ENCODE results near the gene PRKAR2A. TPM values are rescaled to one million over a fixed set of nuclear protein-coding genes. Genes with fewer than 3 reads are reported as not detected.

PRKAR2A gene
- polyA plus RNA-seq, 1 of the 3 experiments (the other 2 are of a cell fraction) = 5.2 TPM

- H3K9me2 ChIP-seq = no peaks in the 10 kb centered on the region
- CTCF ChIA-PET = interaction anchor here (1.2 to 4.6 kb wide), 2 partner anchors 9 to 17 kb away, joined by 3 to 29 read pairs; no protein-coding TSS in a partner anchor
- TF ChIP-seq POLR2AphosphoS5 (IDR thresholded peaks at IDR 0.05; ENCODE audit: low read depth, low read length) (no peak), RFX5 (IDR thresholded peaks at IDR 0.05; ENCODE audit: low read length) (no peak), IRF3 (IDR thresholded peaks at IDR 0.05; ENCODE audit: low read depth, low read length) (no peak), EZH2phosphoT487 (IDR thresholded peaks at IDR 0.05; ENCODE audit: borderline replicate concordance, low read depth) (no peak), TEAD4 (IDR thresholded peaks at IDR 0.05; ENCODE audit: borderline replicate concordance, insufficient read depth) (no peak), EP300 (IDR thresholded peaks at IDR 0.05; ENCODE audit: borderline replicate concordance in 1 of 2, low read depth in 1 of 2, low read length in 1 of 2) (no peak), SIN3A (IDR thresholded peaks at IDR 0.05; ENCODE audit: borderline replicate concordance, low read depth, low read length) (no peak), YY1 (IDR thresholded peaks at IDR 0.05; ENCODE audit: low read depth) (no peak), RXRA (IDR thresholded peaks at IDR 0.05; ENCODE audit: borderline replicate concordance, low read depth) (no peak), GATA2 (CRISPR knock-in tag; IDR thresholded peaks at IDR 0.05) (no peak), JUND (IDR thresholded peaks at IDR 0.05) (no peak), GABPA (IDR thresholded peaks at IDR 0.05; ENCODE audit: low read depth) (no peak), MEF2A (IDR thresholded peaks at IDR 0.05; ENCODE audit: borderline replicate concordance, low read depth) (no peak), CHD2 (IDR thresholded peaks at IDR 0.05; ENCODE audit: low read length, partially characterized antibody) (no peak), FOXJ3 (CRISPR knock-in tag; IDR thresholded peaks at IDR 0.05) (no peak), RAD21 (IDR thresholded peaks at IDR 0.05; ENCODE audit: low read length) (no peak), ELF1 (IDR thresholded peaks at IDR 0.05) (no peak), SMC3 (IDR thresholded peaks at IDR 0.05; ENCODE audit: low read depth, low read length) (no peak)
- TF ChIP-seq, protein P1, sequence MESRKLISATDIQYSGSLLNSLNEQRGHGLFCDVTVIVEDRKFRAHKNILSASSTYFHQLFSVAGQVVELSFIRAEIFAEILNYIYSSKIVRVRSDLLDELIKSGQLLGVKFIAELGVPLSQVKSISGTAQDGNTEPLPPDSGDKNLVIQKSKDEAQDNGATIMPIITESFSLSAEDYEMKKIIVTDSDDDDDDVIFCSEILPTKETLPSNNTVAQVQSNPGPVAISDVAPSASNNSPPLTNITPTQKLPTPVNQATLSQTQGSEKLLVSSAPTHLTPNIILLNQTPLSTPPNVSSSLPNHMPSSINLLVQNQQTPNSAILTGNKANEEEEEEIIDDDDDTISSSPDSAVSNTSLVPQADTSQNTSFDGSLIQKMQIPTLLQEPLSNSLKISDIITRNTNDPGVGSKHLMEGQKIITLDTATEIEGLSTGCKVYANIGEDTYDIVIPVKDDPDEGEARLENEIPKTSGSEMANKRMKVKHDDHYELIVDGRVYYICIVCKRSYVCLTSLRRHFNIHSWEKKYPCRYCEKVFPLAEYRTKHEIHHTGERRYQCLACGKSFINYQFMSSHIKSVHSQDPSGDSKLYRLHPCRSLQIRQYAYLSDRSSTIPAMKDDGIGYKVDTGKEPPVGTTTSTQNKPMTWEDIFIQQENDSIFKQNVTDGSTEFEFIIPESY (IDR thresholded peaks at IDR 0.05; ENCODE audit: borderline replicate concordance, low read depth) = no peak
- TF ChIP-seq, protein P2, sequence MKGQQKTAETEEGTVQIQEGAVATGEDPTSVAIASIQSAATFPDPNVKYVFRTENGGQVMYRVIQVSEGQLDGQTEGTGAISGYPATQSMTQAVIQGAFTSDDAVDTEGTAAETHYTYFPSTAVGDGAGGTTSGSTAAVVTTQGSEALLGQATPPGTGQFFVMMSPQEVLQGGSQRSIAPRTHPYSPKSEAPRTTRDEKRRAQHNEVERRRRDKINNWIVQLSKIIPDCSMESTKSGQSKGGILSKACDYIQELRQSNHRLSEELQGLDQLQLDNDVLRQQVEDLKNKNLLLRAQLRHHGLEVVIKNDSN (IDR thresholded peaks at IDR 0.05; ENCODE audit: borderline replicate concordance, low read depth) = no peak
- no peaks in the 10 kb centered on the region for H3K79me2 ChIP-seq (ENCODE audit: insufficient read depth)
- no peak overlapping the region for H2AFZ ChIP-seq (ENCODE audit: low read depth)
- no peak overlapping the region for H3K4me3 ChIP-seq (ENCODE audit: low read depth in 2 of 2, low read length in 1 of 2)
- DNase-seq = no peak
- H3K9ac ChIP-seq = no peak overlapping the region
- POLR2A ChIA-PET = no interaction called here
- H4K20me1 ChIP-seq (ENCODE audit: insufficient read depth) = no peaks in the 10 kb centered on the region
- H3K9me3 ChIP-seq = no peaks in the 10 kb centered on the region
- H3K4me2 ChIP-seq = no peak overlapping the region
- no peak overlapping the region for H3K27ac ChIP-seq (ENCODE audit: low read depth in 2 of 2, low read length in 1 of 2)
- no peaks in the 10 kb centered on the region for H3K27me3 ChIP-seq (ENCODE audit: insufficient read depth)
- peaks cover 7% of the 10 kb centered on the region for H3F3A ChIP-seq (replicated peaks; ENCODE audit: insufficient read depth)
- H3K4me1 ChIP-seq (ENCODE audit: control insufficient read depth in 1 of 2, insufficient read depth in 2 of 2, low read depth in 1 of 2, low read length in 1 of 2) = no peaks in the 10 kb centered on the region
- peaks cover 16 to 23% of the 10 kb centered on the region in 2 experiments for H3K36me3 ChIP-seq (replicated peaks in 1 of 2; ENCODE audit: control insufficient read depth in 1 of 2, insufficient read depth in 2 of 2, low read length in 1 of 2)
- 96% methylated on average over 4 of the region's 4 CpGs for WGBS (ENCODE audit: low lambda C conversion rate)
Measured at GRCh38 chr3:48747706-48748105, 100.0 kb downstream of the PRKAR2A start.
